ENCODE measurements around the gene MX2.
"Not testable (repeated sequence)": the region's sequence is repeated elsewhere in the genome, so short reads cannot be mapped to it uniquely, and the experiment has no call there.

The MX2 gene

GRCh38 chr21:41342035-41342434 lies 19.8 kb upstream of the MX2 start:
- DNase-seq: no peak

- DNase-seq: no peak
Measured at GRCh38 chr21:41344146-41344545, 17.7 kb upstream of the MX2 start.

- no peak for DNase-seq
Measured at GRCh38 chr21:41345356-41345755, 16.5 kb upstream of the MX2 start.

- no peak for DNase-seq
Measured at GRCh38 chr21:41345934-41346685, 15.7 kb upstream of the MX2 start.

GRCh38 chr21:41346758-41347157 lies 15.1 kb upstream of the MX2 start:
- no peak for DNase-seq

- DNase-seq: no peak
Measured at GRCh38 chr21:41348434-41348833, 13.4 kb upstream of the MX2 start.

GRCh38 chr21:41349126-41349525 lies 12.7 kb upstream of the MX2 start:
- no peak for DNase-seq

GRCh38 chr21:41349619-41350390 lies 12.0 kb upstream of the MX2 start:
- DNase-seq: no peak

- DNase-seq: no peak
Measured at GRCh38 chr21:41350436-41351155, 11.2 kb upstream of the MX2 start.

GRCh38 chr21:41357546-41357945 lies 4.3 kb upstream of the MX2 start:
- DNase-seq: no peak

- no peak for DNase-seq
Measured at GRCh38 chr21:41358193-41359166, 3.3 kb upstream of the MX2 start.

GRCh38 chr21:41359286-41359685 lies 2.5 kb upstream of the MX2 start:
- no peak for DNase-seq

GRCh38 chr21:41359754-41360071 lies 2.1 kb upstream of the MX2 start:
- DNase-seq: not testable (repeated sequence)

- peak; percentile 12 for DNase-seq
Measured at GRCh38 chr21:41360072-41360821, 1.6 kb upstream of the MX2 start.

GRCh38 chr21:41361053-41361785 lies 608 bp upstream of the MX2 start:
- no peak for DNase-seq

- no peak for DNase-seq
Measured at GRCh38 chr21:41362605-41363369, 960 bp downstream of the MX2 start.

GRCh38 chr21:41363370-41364270 lies 1.8 kb downstream of the MX2 start:
- no peak for DNase-seq

GRCh38 chr21:41364308-41364707 lies 2.5 kb downstream of the MX2 start:
- no peak for DNase-seq

- DNase-seq: no peak
Measured at GRCh38 chr21:41365377-41366107, 3.7 kb downstream of the MX2 start.
